OCI-LY7 (cell line): Measurements from ENCODE around the gene KLLN. TPM values are rescaled to one million over a fixed set of nuclear protein-coding genes. Genes with fewer than 3 reads are reported as not detected.

Experiments
- BruUV-seq: library from RNA; stranded (reverse); fragments of 400-500 nt; replicated peaks from 2 replicates; lab custom pipeline; 2021; lab: Mats Ljungman, UMichigan
- CTCF ChIA-PET: fragments of 300-600 bp; sonication (Branson Sonifier 250); formaldehyde crosslinking; loops from one replicate; lab custom pipeline; 2022; ENCODE audit warnings: antibody characterized with exemption; ENCODE audit not compliant: unreplicated experiment; lab: Charles Lee
- POLR2A ChIA-PET: fragments of 300-600 bp; sonication (Branson Sonifier 250); formaldehyde crosslinking; loops from one replicate; lab custom pipeline; 2022; ENCODE audit warnings: antibody characterized with exemption; lab: Charles Lee
- DNase-seq: peaks from one replicate; pipeline ENCODE4 v3.0.0-alpha.2; 2015; ENCODE audit warnings: low spot score
- H2AFZ ChIP-seq: fragments of 200-600 bp; sonication (generic), shearing (Covaris generic); 2 replicates; pipeline ENCODE4 v1.6.1; 2014; ENCODE audit warnings: mild to moderate bottlenecking, antibody characterized with exemption, low read length, moderate library complexity
- H3K27ac ChIP-seq: fragments of 200-600 bp; sonication (generic); 2 replicates; pipeline ENCODE4 v1.5.1; 2014; ENCODE audit warnings: mixed run types, low read depth, mild to moderate bottlenecking, moderate library complexity, low read length, inconsistent platforms; ENCODE audit not compliant: poor library complexity, severe bottlenecking
- H3K36me3 ChIP-seq: fragments of 200-600 bp; sonication (generic); 2 replicates; pipeline ENCODE4 v1.6.1; 2014; ENCODE audit warnings: mild to moderate bottlenecking, antibody characterized with exemption, low read length, moderate library complexity, mixed read lengths; ENCODE audit not compliant: insufficient read depth
- H3K4me1 ChIP-seq: fragments of 200-600 bp; sonication (generic); 2 replicates; pipeline ENCODE4 v1.5.1; 2014; ENCODE audit warnings: mild to moderate bottlenecking, low read length; ENCODE audit not compliant: insufficient read depth, poor library complexity, severe bottlenecking
- H3K4me2 ChIP-seq: fragments of 200-600 bp; sonication (generic); 2 replicates; pipeline ENCODE4 v1.6.1; 2014; ENCODE audit warnings: mild to moderate bottlenecking, low read length
- H3K4me3 ChIP-seq: fragments of 200-600 bp; sonication (generic); 2 replicates; pipeline ENCODE4 v1.5.1; 2014; ENCODE audit warnings: mild to moderate bottlenecking, low read depth, low read length; ENCODE audit not compliant: poor library complexity, severe bottlenecking
- H3K79me2 ChIP-seq: fragments of 200-600 bp; sonication (generic); 2 replicates; pipeline ENCODE4 v1.6.1; 2016; ENCODE audit warnings: low read depth, mild to moderate bottlenecking, low read length, moderate library complexity, mixed read lengths; ENCODE audit not compliant: insufficient read depth
- H3K9me2 ChIP-seq: fragments of 200-600 bp; sonication (generic); 2 replicates; pipeline ENCODE4 v1.6.1; 2016; ENCODE audit warnings: mild to moderate bottlenecking, low read length, mixed read lengths; ENCODE audit not compliant: insufficient read depth
- H3K9me3 ChIP-seq: fragments of 200-600 bp; sonication (generic); 2 replicates; pipeline ENCODE4 v1.6.1; 2014; ENCODE audit warnings: mild to moderate bottlenecking, mixed run types, low read length, mixed read lengths
- H4K20me1 ChIP-seq: fragments of 200-600 bp; sonication (generic); 2 replicates; pipeline ENCODE4 v1.6.1; 2014; ENCODE audit warnings: mild to moderate bottlenecking, antibody characterized with exemption, low read length, moderate library complexity, mixed read lengths; ENCODE audit not compliant: insufficient read depth
- EZH2phosphoT487 ChIP-seq: fragments of 200-600 bp; sonication (generic); IDR thresholded peaks from 2 replicates; pipeline ENCODE4 v1.6.1; 2018; ENCODE audit warnings: low read depth, borderline replicate concordance, mild to moderate bottlenecking, mixed run types, antibody characterized with exemption, low read length, moderate library complexity, mixed read lengths
- intact Hi-C: fragments of 100-400 bp; cut with micrococcal nuclease; formaldehyde crosslinking; loops from one replicate; pipeline ENCODE4 v1.10.0; 2022; ENCODE audit not compliant: unreplicated experiment
- total RNA-seq, 2 experiments: library from RNA; depleted of rRNA in 1 of 2; stranded (reverse); fragments of >200 nt in 1 of 2; shearing (Covaris generic) in 1 of 2; gene quantifications; 2 replicates each; pipeline ENCODE4 v1.2.3, GENCODE V29; 2014 to 2022
- TF ChIP-seq, protein P1 (sequence below): fragments of 200-600 bp; sonication (generic); conservative IDR thresholded peaks from 2 replicates; pipeline ENCODE4 v1.5.1; 2014; ENCODE audit warnings: mild to moderate bottlenecking, antibody characterized with exemption, low read length, moderate library complexity, mixed read lengths

KLLN gene
- total RNA-seq, 2 experiments from 2014 or later = 3.8 to 5.5 TPM

DNA sequence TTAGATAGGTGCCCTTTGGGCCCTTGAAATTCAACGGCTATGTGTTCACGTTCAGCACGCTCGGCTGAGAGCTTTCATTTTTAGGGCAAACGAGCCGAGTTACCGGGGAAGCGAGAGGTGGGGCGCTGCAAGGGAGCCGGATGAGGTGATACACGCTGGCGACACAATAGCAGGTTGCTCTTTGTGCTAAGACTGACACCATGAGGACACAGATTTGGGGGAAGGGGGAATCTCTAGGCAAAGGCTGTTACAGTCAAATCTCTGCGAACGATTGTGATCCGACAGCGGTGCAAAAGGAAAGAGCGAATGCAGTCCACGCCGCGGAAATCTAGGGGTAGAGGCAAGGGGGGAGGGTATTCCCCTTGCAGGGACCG is 667 bp downstream of the KLLN start:
- no peaks in the 10 kb centered on the region for H3K9me3 ChIP-seq
- H3K36me3 ChIP-seq = peaks cover 35% of the 10 kb centered on the region
- H3K4me2 ChIP-seq = peak overlapping the region; percentile 89
- BruUV-seq = no TSS peak
- DNase-seq = no peak
- ChIA-PET POLR2A (interaction anchor here (0.8 to 6.9 kb wide), 31 partner anchors 9 to 530 kb away, joined by 3 to 134 read pairs (median 4); partner anchors contain the start of gene ATAD1), CTCF (interaction anchor here (1.0 to 3.2 kb wide), 4 partner anchors 217 to 525 kb away, joined by 3 to 36 read pairs (median 10); no protein-coding TSS in a partner anchor)
- peaks cover 19% of the 10 kb centered on the region for H3K4me1 ChIP-seq
- intact Hi-C loops = loop anchor here (1.0 to 5.0 kb wide), 11 partner anchors 44 to 1136 kb away; partner anchors contain the start of genes ATAD1 and STAMBPL1
- peaks cover 33% of the 10 kb centered on the region for H4K20me1 ChIP-seq
- peaks cover 62% of the 10 kb centered on the region for H3K79me2 ChIP-seq
- H2AFZ ChIP-seq = peak overlapping the region; percentile 18; the same call in 1 of the 2 replicates
- H3K9me2 ChIP-seq = no peaks in the 10 kb centered on the region
- peak overlapping the region; percentile 94 for H3K27ac ChIP-seq
- H3K4me3 ChIP-seq = peak overlapping the region; percentile 96
- no peak for TF ChIP-seq EZH2phosphoT487
- TF ChIP-seq, protein P1, sequence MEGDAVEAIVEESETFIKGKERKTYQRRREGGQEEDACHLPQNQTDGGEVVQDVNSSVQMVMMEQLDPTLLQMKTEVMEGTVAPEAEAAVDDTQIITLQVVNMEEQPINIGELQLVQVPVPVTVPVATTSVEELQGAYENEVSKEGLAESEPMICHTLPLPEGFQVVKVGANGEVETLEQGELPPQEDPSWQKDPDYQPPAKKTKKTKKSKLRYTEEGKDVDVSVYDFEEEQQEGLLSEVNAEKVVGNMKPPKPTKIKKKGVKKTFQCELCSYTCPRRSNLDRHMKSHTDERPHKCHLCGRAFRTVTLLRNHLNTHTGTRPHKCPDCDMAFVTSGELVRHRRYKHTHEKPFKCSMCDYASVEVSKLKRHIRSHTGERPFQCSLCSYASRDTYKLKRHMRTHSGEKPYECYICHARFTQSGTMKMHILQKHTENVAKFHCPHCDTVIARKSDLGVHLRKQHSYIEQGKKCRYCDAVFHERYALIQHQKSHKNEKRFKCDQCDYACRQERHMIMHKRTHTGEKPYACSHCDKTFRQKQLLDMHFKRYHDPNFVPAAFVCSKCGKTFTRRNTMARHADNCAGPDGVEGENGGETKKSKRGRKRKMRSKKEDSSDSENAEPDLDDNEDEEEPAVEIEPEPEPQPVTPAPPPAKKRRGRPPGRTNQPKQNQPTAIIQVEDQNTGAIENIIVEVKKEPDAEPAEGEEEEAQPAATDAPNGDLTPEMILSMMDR = peak; percentile 30

DNA sequence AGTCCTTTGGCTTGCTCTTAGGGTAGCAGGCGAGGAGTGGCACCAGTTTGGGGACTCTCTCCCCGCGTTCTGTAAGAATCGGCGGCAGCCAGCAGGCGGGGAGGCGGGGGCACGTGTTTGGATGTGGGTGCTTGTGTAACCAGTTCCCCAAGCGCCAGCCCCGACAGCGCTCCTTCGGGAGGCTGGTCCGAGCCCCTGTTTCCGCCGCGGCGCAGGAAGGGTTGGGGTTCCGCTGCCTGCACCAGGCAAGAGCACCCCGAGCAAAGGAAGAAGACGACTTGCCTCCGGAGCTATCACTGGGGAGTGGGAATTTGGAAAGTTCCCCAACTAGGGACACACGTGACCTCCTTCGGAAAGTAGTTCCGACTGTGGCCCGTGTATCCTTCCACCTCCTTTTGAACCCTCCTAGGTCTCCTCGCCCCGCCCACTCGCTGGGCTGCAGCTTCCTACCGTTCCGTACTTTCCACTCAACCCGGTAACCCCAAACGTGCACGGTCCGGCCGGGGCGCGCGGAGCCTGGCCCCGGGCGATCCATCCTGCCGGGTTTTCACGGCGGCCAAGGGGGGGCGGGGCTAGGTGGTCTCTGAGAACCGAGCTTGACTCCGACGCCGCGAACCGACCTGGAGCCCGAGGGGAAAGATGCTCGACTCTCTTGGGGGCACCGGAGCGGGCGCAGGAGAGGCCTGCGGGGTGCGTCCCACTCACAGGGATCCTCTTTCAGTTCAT is 1.2 kb downstream of the KLLN start:
- TF ChIP-seq, protein P1 = no peak; the same call in 1 of the 2 replicates
- no peak for TF ChIP-seq EZH2phosphoT487
- Histone ChIP-seq H3K27ac (peak overlapping the region; percentile 94), H3K4me3 (peak overlapping the region; percentile 96), H3K9me3 (no peaks in the 10 kb centered on the region), H3K79me2 (peaks cover 56% of the 10 kb centered on the region), H2AFZ (peak overlapping the region; percentile 64; the same call in 1 of the 2 replicates), H3K9me2 (no peaks in the 10 kb centered on the region), H3K36me3 (peaks cover 29% of the 10 kb centered on the region), H4K20me1 (peaks cover 28% of the 10 kb centered on the region), H3K4me2 (peak overlapping the region; percentile 89), H3K4me1 (peaks cover 19% of the 10 kb centered on the region)
- intact Hi-C loops = loop anchor here (1.0 to 5.0 kb wide), 11 partner anchors 44 to 1137 kb away; partner anchors contain the start of genes ATAD1 and STAMBPL1
- POLR2A ChIA-PET = interaction anchor here (0.8 to 6.9 kb wide), 33 partner anchors 10 to 1027 kb away, joined by 3 to 134 read pairs (median 4); partner anchors contain the start of gene ATAD1
- peak; percentile 99 for DNase-seq
- no TSS peak for BruUV-seq
- CTCF ChIA-PET = interaction anchor here (0.5 to 3.2 kb wide), 6 partner anchors 217 to 691 kb away, joined by 3 to 36 read pairs (median 6); no protein-coding TSS in a partner anchor
